Airway epithelial cell (primary cell): ENCODE results near the gene BLCAP. TPM values are rescaled to one million over a fixed set of nuclear protein-coding genes. Genes with fewer than 3 reads are reported as not detected.

Source experiments
- total RNA-seq: library from RNA; depleted of rRNA; stranded (reverse); fragments of >200 nt; gene quantifications from 2 replicates; pipeline ENCODE4 v1.2.3, GENCODE V29; 2015

The BLCAP gene
- total RNA-seq, result 59.3 and 79.1 TPM in 2 replicates

GRCh38 chr20:37527638-37528445, at the start of gene BLCAP:
Gene BLCAP (minus strand): TSS chr20:37527876. CDS start chr20:37519174, 8,702 bp downstream.

GRCh38 chr20:37521061-37521771, 6.5 kb downstream of the BLCAP start, which contains the start of gene NNAT:
Gene NNAT (plus strand): TSS chr20:37521250. CDS start chr20:37521332, 82 bp downstream.

Other genes starting within 250 kb of the BLCAP start
- gene MANBAL, start 238.2 kb downstream of the BLCAP start, total RNA-seq, result 29.4 and 38.5 TPM in 2 replicates
- gene SRC, start 181.7 kb downstream of the BLCAP start, total RNA-seq, result 41.0 and 54.1 TPM in 2 replicates
- gene NNAT, start 6.6 kb downstream of the BLCAP start, total RNA-seq, result 1.3 and 1.8 TPM in 2 replicates
- 28.4 and 33.7 TPM in 2 replicates for gene CTNNBL1, start 166.2 kb upstream of the BLCAP start, total RNA-seq